Endothelial cell of umbilical vein (primary cell): ENCODE results near the gene PIK3C2G. TPM values are rescaled to one million over a fixed set of nuclear protein-coding genes. Genes with fewer than 3 reads are reported as not detected.

Experiments used
- BruUV-seq: library from RNA; stranded (reverse); fragments of 400-500 nt; replicated peaks from 2 replicates; lab custom pipeline; 2021; lab: Mats Ljungman, UMichigan
- CTCF ChIA-PET: fragments of 300-600, 350-600 bp; sonication (Branson Sonifier 250); formaldehyde crosslinking; loops from one replicate; lab custom pipeline; 2021; ENCODE audit warnings: antibody characterized with exemption, inconsistent platforms; lab: Charles Lee
- POLR2A ChIA-PET: fragments of 300-600, 350-600 bp; sonication (Branson Sonifier 250); formaldehyde crosslinking; loops from one replicate; lab custom pipeline; 2021; ENCODE audit warnings: antibody characterized with exemption, inconsistent platforms; lab: Charles Lee
- DNase-seq: peaks from one replicate; pipeline ENCODE4 v3.0.0-alpha.2; 2011; ENCODE audit warnings: low read depth, low spot score
- FAIRE-seq: peaks from 2 replicates; lab custom pipeline; 2011; peaks lifted over from hg19 to GRCh38; lab: Jason Lieb, UNC
- H2AFZ ChIP-seq: 2 replicates; pipeline ENCODE4 v1.6.0; 2012; ENCODE audit warnings: low read depth, low read length, control low read depth, inconsistent platforms
- H3K27ac ChIP-seq: 2 replicates; pipeline ENCODE4 v1.5.1; 2011; ENCODE audit warnings: low read depth, mild to moderate bottlenecking, control low read depth, low read length, moderate library complexity; ENCODE audit not compliant: insufficient read depth
- H3K27me3 ChIP-seq, 2 experiments: 2 replicates each; pipeline versions ENCODE4 v1.6.0 to v1.6.1; 2011; ENCODE audit warnings: low read length in 2 of 2, mixed read lengths in 1 of 2; ENCODE audit not compliant: control insufficient read depth in 2 of 2, insufficient read depth in 2 of 2
- H3K36me3 ChIP-seq, 2 experiments: 2 replicates in 1 of 2; 3 replicates in 1 of 2; pipeline ENCODE4 v1.5.1; 2011; ENCODE audit warnings: low read length in 2 of 2, mild to moderate bottlenecking in 1 of 2, moderate library complexity in 1 of 2; ENCODE audit not compliant: control insufficient read depth in 2 of 2, insufficient read depth in 2 of 2; ENCODE audit errors: extremely low read depth in 1 of 2
- H3K4me1 ChIP-seq: 3 replicates; pipeline ENCODE4 v1.5.1; 2011; ENCODE audit warnings: mild to moderate bottlenecking, low read length; ENCODE audit not compliant: control insufficient read depth, insufficient read depth; ENCODE audit errors: extremely low read depth
- H3K4me2 ChIP-seq: 2 replicates; pipeline ENCODE4 v1.6.1; 2011; ENCODE audit warnings: low read length, control low read depth, mixed read lengths; ENCODE audit not compliant: insufficient read depth
- H3K4me3 ChIP-seq, 3 experiments: fragments of 200-600 bp in 1 of 3; sonication (generic), shearing (Covaris generic) in 1 of 3; replicated peaks in 1 of 3; 2 replicates each; pipeline ENCODE4 v1.5.1; 2011 to 2016; ENCODE audit warnings: control low read depth in 3 of 3, low read length in 3 of 3, mild to moderate bottlenecking in 2 of 3, inconsistent platforms in 1 of 3, low read depth in 1 of 3, moderate library complexity in 1 of 3; ENCODE audit not compliant: insufficient read depth in 1 of 3
- H3K79me2 ChIP-seq: 2 replicates; pipeline ENCODE4 v1.6.0; 2012; ENCODE audit warnings: low read length, inconsistent platforms; ENCODE audit not compliant: control insufficient read depth, insufficient read depth
- H3K9ac ChIP-seq: replicated peaks from 2 replicates; pipeline ENCODE3; 2011; ENCODE audit warnings: low read length, control low read depth; ENCODE audit not compliant: insufficient read depth; ENCODE audit errors: extremely low read depth
- H3K9me1 ChIP-seq: replicated peaks from 3 replicates; pipeline ENCODE4 v1.6.0; 2011; ENCODE audit warnings: mild to moderate bottlenecking, low read length; ENCODE audit not compliant: control insufficient read depth, insufficient read depth; ENCODE audit errors: extremely low read depth
- H3K9me3 ChIP-seq: replicated peaks from 2 replicates; pipeline ENCODE4 v1.5.1; 2012; ENCODE audit warnings: low read length, inconsistent platforms; ENCODE audit not compliant: control insufficient read depth, insufficient read depth
- H4K20me1 ChIP-seq: replicated peaks from 2 replicates; pipeline ENCODE3; 2011; ENCODE audit warnings: mild to moderate bottlenecking, low read length; ENCODE audit not compliant: control insufficient read depth, insufficient read depth; ENCODE audit errors: extremely low read depth
- EZH2 ChIP-seq: IDR thresholded peaks from 2 replicates; pipeline ENCODE4 v1.6.1; 2012; ENCODE audit warnings: borderline replicate concordance, low read depth, mild to moderate bottlenecking, moderate library complexity, low read length, inconsistent platforms; ENCODE audit not compliant: severe bottlenecking
- FOS ChIP-seq: IDR thresholded peaks from 2 replicates; pipeline ENCODE4 v1.6.1; 2011; ENCODE audit warnings: mild to moderate bottlenecking, low read length, moderate library complexity, borderline replicate concordance; ENCODE audit not compliant: insufficient read depth
- GATA2 ChIP-seq: IDR thresholded peaks from 2 replicates; pipeline ENCODE4 v1.7.0; 2011; ENCODE audit warnings: low read depth, mild to moderate bottlenecking, moderate library complexity, mixed read lengths, low read length; ENCODE audit not compliant: insufficient read length, insufficient read depth
- JUN ChIP-seq: IDR thresholded peaks from 2 replicates; pipeline ENCODE4 v1.6.1; 2011; ENCODE audit warnings: borderline replicate concordance, low read depth; ENCODE audit not compliant: insufficient read length, insufficient read depth
- MYC ChIP-seq: IDR thresholded peaks from one replicate; pipeline ENCODE4 v1.6.1; 2011; ENCODE audit warnings: mild to moderate bottlenecking, low read depth, low read length
- POLR2A ChIP-seq: IDR thresholded peaks from 2 replicates; pipeline ENCODE4 v1.6.1; 2012; ENCODE audit warnings: low read depth, mild to moderate bottlenecking, control low read depth, low read length
- POLR2AphosphoS5 ChIP-seq: IDR thresholded peaks from 2 replicates; pipeline ENCODE4 v1.6.1; 2012; ENCODE audit warnings: low read depth, mild to moderate bottlenecking, control low read depth, low read length, moderate library complexity; ENCODE audit not compliant: insufficient read depth
- dilution Hi-C: fragments of 300-500 bp; cut with MboI; formaldehyde crosslinking; loops from one replicate; pipeline ENCODE4 v1.15.0; 2019; ENCODE audit warnings: low sequenced_read_pairs; ENCODE audit not compliant: extremely low pct_ligation_motif_present
- intact Hi-C: fragments of 100-400 bp; cut with micrococcal nuclease; formaldehyde crosslinking; loops from one replicate; pipeline ENCODE4 v1.10.0; 2022
- polyA plus RNA-seq, 4 experiments: library from polyadenylated mRNA; depleted of rRNA in 3 of 4; stranded (reverse) in 3 of 4; unstranded in 1 of 4; fragments of >200 nt; gene quantifications; 2 replicates each; pipeline versions ENCODE4 v1.2.1 to v1.2.3, GENCODE V29; 2011 to 2012; ENCODE audit warnings: missing spikeins in 1 of 4
- total RNA-seq: library from RNA; stranded (reverse); gene quantifications from 2 replicates; pipeline ENCODE4 v1.2.3, GENCODE V29; 2021
- TF ChIP-seq, protein P1 (sequence below), 2 donors: IDR thresholded peaks; 1 replicate in 1 of 2; 2 replicates in 1 of 2; pipeline ENCODE4 v1.5.1; 2011; ENCODE audit warnings: low read length in 2 of 2, mild to moderate bottlenecking in 2 of 2, moderate library complexity in 2 of 2, control low read depth in 1 of 2, inconsistent platforms in 1 of 2, low read depth in 1 of 2; ENCODE audit not compliant: insufficient read depth in 1 of 2; ENCODE audit errors: extremely low read depth in 1 of 2
- TF ChIP-seq, protein P2 (sequence below): IDR thresholded peaks from 2 replicates; pipeline ENCODE4 v1.6.1; 2011; ENCODE audit not compliant: insufficient read depth, insufficient read length

PIK3C2G gene
- total and polyA plus RNA-seq, 2 donors (not counting 3 experiments of a cell fraction or from before 2014, with no cell fraction given) = not detected

DNA sequence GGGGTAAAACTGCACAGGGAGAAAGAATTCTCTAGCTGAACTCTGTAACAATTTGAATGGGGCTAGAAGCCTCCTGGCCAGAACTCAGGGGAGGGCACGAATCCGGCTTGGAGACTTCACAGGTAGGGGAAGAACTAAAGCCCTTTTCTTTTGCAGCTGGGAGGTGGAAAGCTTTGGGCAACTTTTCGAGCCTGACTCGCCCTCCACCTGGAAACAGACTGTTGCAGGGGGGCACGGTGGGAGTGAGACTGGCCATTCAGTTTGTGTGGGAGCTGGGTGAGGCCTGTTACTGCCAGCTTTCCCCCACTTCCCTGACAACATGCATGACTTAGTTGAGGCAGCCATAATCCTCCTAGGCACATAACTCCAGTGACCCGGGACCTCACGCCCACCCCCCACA, 340.6 kb downstream of the PIK3C2G start:
- Histone ChIP-seq H3K9me3 (no peaks in the 10 kb centered on the region), H3K27ac (no peak overlapping the region), H3K4me2 (no peak overlapping the region), H4K20me1 (no peaks in the 10 kb centered on the region), H3K79me2 (no peaks in the 10 kb centered on the region), H3K36me3 (no peaks in the 10 kb centered on the region), H3K9me1 (no peaks in the 10 kb centered on the region), H3K9ac (no peak overlapping the region), H3K4me3 (no peak overlapping the region), H3K4me1 (no peaks in the 10 kb centered on the region), H2AFZ (no peak overlapping the region), H3K27me3 (no peaks in the 10 kb centered on the region)
- dilution Hi-C loops = no loop called here
- TF ChIP-seq JUN (no peak), POLR2AphosphoS5 (no peak), EZH2 (no peak), POLR2A (no peak), GATA2 (no peak), FOS (no peak), MYC (no peak)
- TF ChIP-seq, protein P1, sequence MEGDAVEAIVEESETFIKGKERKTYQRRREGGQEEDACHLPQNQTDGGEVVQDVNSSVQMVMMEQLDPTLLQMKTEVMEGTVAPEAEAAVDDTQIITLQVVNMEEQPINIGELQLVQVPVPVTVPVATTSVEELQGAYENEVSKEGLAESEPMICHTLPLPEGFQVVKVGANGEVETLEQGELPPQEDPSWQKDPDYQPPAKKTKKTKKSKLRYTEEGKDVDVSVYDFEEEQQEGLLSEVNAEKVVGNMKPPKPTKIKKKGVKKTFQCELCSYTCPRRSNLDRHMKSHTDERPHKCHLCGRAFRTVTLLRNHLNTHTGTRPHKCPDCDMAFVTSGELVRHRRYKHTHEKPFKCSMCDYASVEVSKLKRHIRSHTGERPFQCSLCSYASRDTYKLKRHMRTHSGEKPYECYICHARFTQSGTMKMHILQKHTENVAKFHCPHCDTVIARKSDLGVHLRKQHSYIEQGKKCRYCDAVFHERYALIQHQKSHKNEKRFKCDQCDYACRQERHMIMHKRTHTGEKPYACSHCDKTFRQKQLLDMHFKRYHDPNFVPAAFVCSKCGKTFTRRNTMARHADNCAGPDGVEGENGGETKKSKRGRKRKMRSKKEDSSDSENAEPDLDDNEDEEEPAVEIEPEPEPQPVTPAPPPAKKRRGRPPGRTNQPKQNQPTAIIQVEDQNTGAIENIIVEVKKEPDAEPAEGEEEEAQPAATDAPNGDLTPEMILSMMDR (IDR thresholded peaks at IDR 0.05; ENCODE audit: extremely low read depth in 1 of 2, insufficient read depth in 1 of 2, low read depth in 1 of 2, low read length in 2 of 2) = no peak
- TF ChIP-seq, protein P2, sequence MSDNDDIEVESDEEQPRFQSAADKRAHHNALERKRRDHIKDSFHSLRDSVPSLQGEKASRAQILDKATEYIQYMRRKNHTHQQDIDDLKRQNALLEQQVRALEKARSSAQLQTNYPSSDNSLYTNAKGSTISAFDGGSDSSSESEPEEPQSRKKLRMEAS = no peak
- BruUV-seq = no TSS peak
- DNase-seq (no peak), FAIRE-seq (no peak)
- intact Hi-C loops = no loop called here
- ChIA-PET POLR2A (no interaction called here), CTCF (no interaction called here)
